ENCODE data around the gene P3H3. TPM values are rescaled to one million over a fixed set of nuclear protein-coding genes. Genes with fewer than 3 reads are reported as not detected.

Gene P3H3
- total RNA-seq, 4 donors from 2014 or later = 5.6 to 11.3 (median 6.8) TPM

DNA sequence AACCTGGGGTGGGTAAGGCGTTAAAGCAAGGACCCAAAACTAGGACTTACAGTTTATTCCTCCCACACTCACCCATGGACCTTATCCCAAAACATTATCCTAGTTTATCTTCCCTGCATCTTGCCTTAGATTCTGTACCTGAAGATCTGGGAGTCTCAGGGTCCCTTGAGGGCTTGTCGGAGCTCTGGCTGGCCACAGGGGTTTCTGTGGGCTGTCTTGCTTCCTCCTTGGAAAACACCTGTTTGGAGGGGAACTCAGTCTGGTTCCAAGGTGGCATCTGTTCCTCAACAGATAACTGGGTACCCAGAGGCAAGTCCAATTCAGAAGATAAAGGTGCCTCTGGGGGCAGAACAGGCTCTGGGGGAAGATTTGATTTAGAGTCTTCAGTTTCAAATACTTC, 21.2 kb downstream of the P3H3 start:
- TF ChIP-seq, protein P1, sequence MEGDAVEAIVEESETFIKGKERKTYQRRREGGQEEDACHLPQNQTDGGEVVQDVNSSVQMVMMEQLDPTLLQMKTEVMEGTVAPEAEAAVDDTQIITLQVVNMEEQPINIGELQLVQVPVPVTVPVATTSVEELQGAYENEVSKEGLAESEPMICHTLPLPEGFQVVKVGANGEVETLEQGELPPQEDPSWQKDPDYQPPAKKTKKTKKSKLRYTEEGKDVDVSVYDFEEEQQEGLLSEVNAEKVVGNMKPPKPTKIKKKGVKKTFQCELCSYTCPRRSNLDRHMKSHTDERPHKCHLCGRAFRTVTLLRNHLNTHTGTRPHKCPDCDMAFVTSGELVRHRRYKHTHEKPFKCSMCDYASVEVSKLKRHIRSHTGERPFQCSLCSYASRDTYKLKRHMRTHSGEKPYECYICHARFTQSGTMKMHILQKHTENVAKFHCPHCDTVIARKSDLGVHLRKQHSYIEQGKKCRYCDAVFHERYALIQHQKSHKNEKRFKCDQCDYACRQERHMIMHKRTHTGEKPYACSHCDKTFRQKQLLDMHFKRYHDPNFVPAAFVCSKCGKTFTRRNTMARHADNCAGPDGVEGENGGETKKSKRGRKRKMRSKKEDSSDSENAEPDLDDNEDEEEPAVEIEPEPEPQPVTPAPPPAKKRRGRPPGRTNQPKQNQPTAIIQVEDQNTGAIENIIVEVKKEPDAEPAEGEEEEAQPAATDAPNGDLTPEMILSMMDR (IDR thresholded peaks at IDR 0.05; ENCODE audit: low read depth) = no peak

DNA sequence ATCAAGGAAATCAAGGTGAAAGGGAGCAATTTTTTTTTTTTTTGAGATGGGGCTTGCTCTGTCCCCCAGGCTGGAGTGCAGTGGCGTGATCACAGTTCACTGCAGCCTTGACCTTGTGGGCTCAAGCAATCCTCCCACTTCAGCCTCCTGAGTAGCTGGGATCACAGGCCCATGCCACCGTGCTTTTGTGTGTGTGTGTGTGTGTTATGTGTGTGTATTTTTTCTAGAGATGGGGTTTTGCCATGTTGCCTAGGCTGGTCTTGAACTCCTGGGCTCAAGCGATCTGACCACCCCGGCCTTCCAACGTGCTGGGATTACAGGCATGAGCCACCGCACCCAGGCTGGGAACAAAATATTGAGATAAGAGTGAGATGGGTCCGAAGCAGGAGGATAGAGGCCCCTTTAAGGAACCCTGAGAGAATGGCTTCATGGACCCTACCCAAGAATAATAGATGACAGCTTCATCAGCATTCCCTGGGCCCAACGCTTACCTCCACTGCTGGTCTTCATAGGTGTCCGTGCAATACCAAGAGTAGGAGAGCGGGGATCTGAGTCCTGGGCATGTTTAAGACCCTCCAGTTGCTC, 21.9 kb downstream of the P3H3 start:
- TF ChIP-seq, protein P1 (IDR thresholded peaks at IDR 0.05; ENCODE audit: low read depth) = no peak

DNA sequence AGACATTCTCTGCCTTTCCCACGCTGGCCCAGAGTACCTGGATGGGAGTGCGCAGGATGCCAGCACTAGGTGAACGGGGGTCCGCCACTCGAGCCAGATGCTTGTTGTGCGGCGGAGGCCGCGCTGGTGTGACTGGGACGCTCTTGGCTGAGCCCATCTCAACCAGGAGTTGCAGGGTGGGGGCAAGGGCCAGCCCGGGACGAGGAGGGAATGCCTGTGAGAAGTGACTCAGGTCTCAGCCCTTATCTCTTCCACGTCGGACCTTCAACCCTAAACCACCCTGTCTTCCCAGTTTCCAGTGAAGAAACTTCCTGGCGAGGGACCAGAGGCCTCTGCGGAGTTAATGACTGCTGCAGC, 22.6 kb downstream of the P3H3 start:
- TF ChIP-seq, protein P1 (IDR thresholded peaks at IDR 0.05; ENCODE audit: low read depth) = no peak

DNA sequence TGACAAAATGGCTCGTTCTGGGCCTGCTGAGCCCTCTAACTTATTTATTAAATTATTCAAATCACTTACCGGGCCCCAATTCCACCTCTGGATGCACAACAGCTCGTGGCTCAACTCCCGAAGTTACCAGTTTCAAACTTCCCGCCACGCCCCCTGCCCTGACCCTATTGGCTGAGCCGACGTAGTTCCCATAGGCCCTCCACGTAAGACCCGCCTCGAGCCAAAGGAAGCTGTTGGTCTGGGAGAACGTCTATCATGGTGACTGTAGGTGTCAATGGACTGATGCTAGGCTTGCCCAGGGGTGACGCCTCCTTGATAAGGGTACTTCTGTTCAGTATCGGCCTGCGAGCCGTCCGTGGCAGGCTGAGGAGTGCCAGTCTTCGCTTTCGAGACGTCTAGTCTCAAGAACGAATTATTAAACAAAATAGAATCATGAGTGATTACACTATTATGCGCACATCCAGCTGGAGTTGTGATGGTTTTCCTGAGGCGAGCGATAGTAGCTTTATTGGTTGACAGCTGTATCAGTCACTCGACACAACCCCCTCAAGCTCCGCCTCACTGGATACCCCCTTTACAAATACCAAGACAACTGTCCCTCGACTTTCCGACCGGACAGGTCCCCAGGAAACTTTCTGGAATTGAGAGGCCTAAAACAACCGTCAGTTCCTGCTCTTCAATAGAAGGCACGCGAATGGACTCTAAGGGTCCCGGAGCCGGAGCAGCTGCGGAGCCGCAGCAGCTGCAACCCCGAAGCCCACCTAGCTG, 23.1 kb downstream of the P3H3 start, which contains the start of gene CDCA3:
Gene CDCA3, minus strand, starts transcription at position 134 of the 768 bp plus-strand sequence. CDS start 334 bp downstream, outside the sequence.
- TF ChIP-seq, protein P1 (IDR thresholded peaks at IDR 0.05; ENCODE audit: low read depth) = no peak

DNA sequence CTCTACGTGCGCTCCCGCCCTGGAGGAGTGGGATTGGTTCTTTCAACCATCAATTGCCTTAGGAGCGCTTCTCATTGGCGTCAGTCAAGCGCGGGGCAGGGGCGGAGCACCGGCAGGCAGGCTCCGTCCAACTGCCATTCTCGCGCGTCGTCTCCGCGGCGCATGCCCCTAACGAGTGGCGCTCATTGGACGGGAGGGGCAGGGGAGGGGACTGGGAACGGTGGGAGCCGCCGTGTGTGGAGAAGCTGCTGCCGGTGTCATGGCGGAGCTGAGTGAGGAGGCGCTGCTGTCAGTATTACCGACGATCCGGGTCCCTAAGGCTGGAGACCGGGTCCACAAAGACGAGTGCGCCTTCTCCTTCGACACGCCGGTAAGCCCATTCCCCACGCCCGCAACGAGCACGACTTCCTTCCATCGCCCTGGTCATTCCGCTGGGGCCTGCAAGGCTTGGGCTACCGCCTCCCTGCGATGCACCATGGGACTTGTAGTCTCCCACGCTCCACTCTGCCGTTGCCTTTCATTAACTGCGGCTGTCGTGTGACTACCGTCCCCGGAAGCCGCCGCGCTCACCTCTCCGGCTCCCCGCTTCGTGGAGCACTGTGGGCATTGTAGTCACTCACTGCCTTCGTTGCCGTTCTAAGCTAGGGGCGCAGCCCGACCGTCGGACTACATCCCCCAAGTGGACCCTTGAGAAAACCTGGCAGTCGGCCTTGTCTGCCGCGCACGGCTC, 23.9 kb downstream of the P3H3 start, which contains the start of gene USP5:
Gene USP5, plus strand, starts transcription at position 230 of the 730 bp plus-strand sequence. Its CDS starts 30 bp downstream, at position 260.
- TF ChIP-seq, protein P1 (IDR thresholded peaks at IDR 0.05; ENCODE audit: low read depth) = no peak

DNA sequence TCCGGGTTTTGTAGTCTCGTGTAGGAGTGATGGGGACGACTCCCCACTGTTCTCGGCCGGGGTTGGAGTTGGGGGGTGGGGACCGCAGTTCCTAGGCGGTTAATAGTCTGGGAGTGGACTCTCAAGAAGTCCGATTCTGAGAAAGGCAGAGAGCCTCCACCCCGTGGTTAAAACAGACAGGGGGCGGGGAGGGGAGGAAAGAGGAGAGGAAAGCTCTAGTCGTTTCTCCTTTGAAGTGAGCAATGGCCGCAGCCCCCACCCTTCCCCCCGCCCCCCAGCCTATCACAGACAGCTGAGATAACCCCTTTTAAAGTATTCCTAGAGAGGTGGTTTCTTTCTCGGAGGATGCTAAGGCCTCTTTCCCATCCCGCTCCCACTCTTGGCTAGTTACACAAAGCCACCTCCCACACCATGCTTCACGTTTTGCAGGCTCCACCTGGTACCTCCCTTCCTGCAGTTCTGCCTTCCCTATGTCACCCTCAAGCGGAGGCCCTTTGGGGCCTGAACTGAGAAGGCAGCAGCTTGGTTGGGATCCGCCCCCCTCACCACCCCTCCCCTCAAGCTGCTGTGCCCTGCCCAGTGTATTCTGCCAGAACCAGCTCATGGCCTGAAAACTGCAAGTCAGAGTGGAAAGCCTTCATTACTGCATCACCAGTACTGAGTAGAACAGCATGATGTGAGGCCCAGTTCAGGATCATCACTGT, 24.6 kb downstream of the P3H3 start:
- TF ChIP-seq, protein P1 (IDR thresholded peaks at IDR 0.05; ENCODE audit: low read depth) = no peak
